Panc1 (cell line): ENCODE data around the gene DAZAP1. TPM values are rescaled to one million over a fixed set of nuclear protein-coding genes. Genes with fewer than 3 reads are reported as not detected.

Experiments
- ATAC-seq: fragments of 200-7000 bp; cut with Tn5 transposase; 2 replicates; pipeline ENCODE4 v1.9.1; 2020; ENCODE audit warnings: mild to moderate bottlenecking, moderate library complexity
- BruUV-seq: library from RNA; stranded (reverse); fragments of 400-500 nt; replicated peaks from 2 replicates; lab custom pipeline; 2021; lab: Mats Ljungman, UMichigan
- CTCF ChIA-PET: fragments of 300-600 bp; sonication (Branson Sonifier 250); formaldehyde crosslinking; loops from one replicate; lab custom pipeline; 2022; ENCODE audit warnings: antibody characterized with exemption; lab: Charles Lee
- POLR2A ChIA-PET: fragments of 300-600 bp; sonication (Branson Sonifier 250); formaldehyde crosslinking; loops from one replicate; lab custom pipeline; 2022; ENCODE audit warnings: antibody characterized with exemption; lab: Charles Lee
- DNase-seq: peaks from one replicate; pipeline ENCODE4 v3.0.0-alpha.2; 2010; ENCODE audit warnings: low read depth, low spot score
- H3K27ac ChIP-seq: 2 replicates; pipeline ENCODE4 v1.5.1; 2011; ENCODE audit warnings: mild to moderate bottlenecking, low read length, inconsistent platforms
- H3K27me3 ChIP-seq: fragments of 200-500 bp; sonication (Bioruptor generic); 2 replicates; pipeline ENCODE4 v1.6.0; 2014; ENCODE audit warnings: low read length, inconsistent platforms; ENCODE audit not compliant: control insufficient read depth, insufficient read depth
- H3K36me3 ChIP-seq: fragments of 200-500 bp; sonication (Bioruptor generic); 2 replicates; pipeline ENCODE4 v1.5.1; 2014; ENCODE audit warnings: inconsistent platforms, mild to moderate bottlenecking, low read length, moderate library complexity; ENCODE audit not compliant: control insufficient read depth, insufficient read depth
- H3K4me1 ChIP-seq: 2 replicates; pipeline ENCODE4 v1.5.1; 2011; ENCODE audit warnings: inconsistent platforms, mild to moderate bottlenecking, low read length, moderate library complexity; ENCODE audit not compliant: control insufficient read depth, insufficient read depth
- H3K4me3 ChIP-seq, 2 experiments: 2 replicates each; pipeline ENCODE4 v1.5.1; 2011 to 2012; ENCODE audit warnings: low read depth in 2 of 2, low read length in 2 of 2, mild to moderate bottlenecking in 2 of 2, inconsistent platforms in 1 of 2, moderate library complexity in 1 of 2
- H3K9me3 ChIP-seq: fragments of 200-500 bp; sonication (Bioruptor generic); 2 replicates; pipeline ENCODE4 v1.5.1; 2014; ENCODE audit warnings: low read depth, mild to moderate bottlenecking, inconsistent platforms, low read length, moderate library complexity; ENCODE audit not compliant: control insufficient read depth, insufficient read depth
- POLR2AphosphoS5 ChIP-seq: IDR thresholded peaks from 2 replicates; pipeline ENCODE4 v1.6.1; 2012; ENCODE audit warnings: mild to moderate bottlenecking, low read depth, low read length, moderate library complexity
- SIN3A ChIP-seq: IDR thresholded peaks from 2 replicates; pipeline ENCODE4 v1.6.1; 2012; ENCODE audit warnings: low read depth, mild to moderate bottlenecking, low read length, moderate library complexity, borderline replicate concordance; ENCODE audit not compliant: insufficient read depth
- TCF7L2 ChIP-seq: IDR thresholded peaks from 2 replicates; pipeline ENCODE4 v1.6.1; 2011; ENCODE audit warnings: mild to moderate bottlenecking, low read depth, low read length, inconsistent platforms
- in situ Hi-C: cut with HindIII; loops from 2 replicates; pipeline ENCODE4 v1.10.0; 2016; ENCODE audit warnings: low sequenced_read_pairs, low pct_unique_long_range_greater_than_20kb
- intact Hi-C: fragments of 100-400 bp; cut with micrococcal nuclease; formaldehyde crosslinking; loops from one replicate; pipeline ENCODE4 v1.10.0; 2022; ENCODE audit not compliant: unreplicated experiment
- total RNA-seq: library from RNA; stranded (reverse); gene quantifications from one replicate; pipeline ENCODE4 v1.2.1, GENCODE V29; 2021; ENCODE audit not compliant: unreplicated experiment
- TF ChIP-seq, protein P1 (sequence below): fragments of 450-650 bp; IDR thresholded peaks from 2 replicates; pipeline ENCODE4 v1.5.1; 2017; ENCODE audit warnings: mild to moderate bottlenecking
- TF ChIP-seq, protein P2 (sequence below), 2 experiments: IDR thresholded peaks; 2 replicates each; pipeline ENCODE4 v1.6.1; 2011 to 2012; ENCODE audit warnings: low read depth in 2 of 2, control low read depth in 1 of 2, low read length in 1 of 2, mild to moderate bottlenecking in 1 of 2, moderate library complexity in 1 of 2; ENCODE audit not compliant: insufficient read depth in 1 of 2

Gene DAZAP1
- total RNA-seq, 1 experiment from 2014 or later, result 195 TPM

DNA sequence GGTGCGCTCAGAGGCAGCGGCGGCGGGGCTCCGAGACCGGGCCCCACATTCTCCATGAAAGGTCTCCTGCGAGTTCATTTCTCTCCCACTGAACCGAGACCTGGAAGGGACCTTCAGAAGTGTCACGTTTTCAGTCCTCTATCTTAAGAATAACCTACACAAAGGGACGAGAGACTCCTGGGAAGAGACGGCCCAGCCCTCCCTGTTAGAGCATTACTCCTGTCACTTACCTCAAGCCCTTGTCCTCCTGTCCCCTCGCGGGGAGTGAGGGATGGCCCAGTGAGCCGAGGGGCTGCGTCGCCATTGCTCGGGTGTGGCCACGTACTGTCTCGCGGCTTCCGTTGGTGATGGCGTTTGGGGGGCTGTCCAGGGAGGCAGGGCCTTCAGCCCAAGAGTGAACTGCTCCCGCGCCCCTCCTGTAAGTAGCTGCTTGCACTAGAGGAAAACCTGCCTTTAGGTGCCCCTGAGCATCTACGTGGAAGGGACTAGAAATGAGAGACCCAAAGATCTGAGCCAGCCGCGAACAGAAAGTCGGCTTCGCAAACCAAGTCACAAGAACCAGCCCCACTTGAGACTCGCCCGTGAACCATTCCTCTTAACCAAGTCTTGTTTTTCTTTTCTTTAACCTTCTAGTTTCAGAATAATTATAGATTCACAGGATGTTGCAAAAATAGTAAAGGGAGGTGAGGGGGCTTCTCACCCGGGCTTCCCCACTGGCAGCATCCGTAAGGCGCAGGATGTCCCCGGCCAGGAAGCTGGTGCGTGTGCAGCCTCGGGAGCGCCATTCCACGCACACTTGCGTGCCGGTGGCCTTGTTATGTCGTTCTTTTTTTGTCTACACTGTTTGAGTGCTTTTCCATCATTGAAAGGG, 44.8 kb upstream of the DAZAP1 start:
- CTCF ChIA-PET, result no interaction called here
- intact Hi-C loops (no loop called here), in situ Hi-C loops (no loop called here)
- TF ChIP-seq, protein P1, sequence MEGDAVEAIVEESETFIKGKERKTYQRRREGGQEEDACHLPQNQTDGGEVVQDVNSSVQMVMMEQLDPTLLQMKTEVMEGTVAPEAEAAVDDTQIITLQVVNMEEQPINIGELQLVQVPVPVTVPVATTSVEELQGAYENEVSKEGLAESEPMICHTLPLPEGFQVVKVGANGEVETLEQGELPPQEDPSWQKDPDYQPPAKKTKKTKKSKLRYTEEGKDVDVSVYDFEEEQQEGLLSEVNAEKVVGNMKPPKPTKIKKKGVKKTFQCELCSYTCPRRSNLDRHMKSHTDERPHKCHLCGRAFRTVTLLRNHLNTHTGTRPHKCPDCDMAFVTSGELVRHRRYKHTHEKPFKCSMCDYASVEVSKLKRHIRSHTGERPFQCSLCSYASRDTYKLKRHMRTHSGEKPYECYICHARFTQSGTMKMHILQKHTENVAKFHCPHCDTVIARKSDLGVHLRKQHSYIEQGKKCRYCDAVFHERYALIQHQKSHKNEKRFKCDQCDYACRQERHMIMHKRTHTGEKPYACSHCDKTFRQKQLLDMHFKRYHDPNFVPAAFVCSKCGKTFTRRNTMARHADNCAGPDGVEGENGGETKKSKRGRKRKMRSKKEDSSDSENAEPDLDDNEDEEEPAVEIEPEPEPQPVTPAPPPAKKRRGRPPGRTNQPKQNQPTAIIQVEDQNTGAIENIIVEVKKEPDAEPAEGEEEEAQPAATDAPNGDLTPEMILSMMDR, result no peak
- TF ChIP-seq, protein P2, sequence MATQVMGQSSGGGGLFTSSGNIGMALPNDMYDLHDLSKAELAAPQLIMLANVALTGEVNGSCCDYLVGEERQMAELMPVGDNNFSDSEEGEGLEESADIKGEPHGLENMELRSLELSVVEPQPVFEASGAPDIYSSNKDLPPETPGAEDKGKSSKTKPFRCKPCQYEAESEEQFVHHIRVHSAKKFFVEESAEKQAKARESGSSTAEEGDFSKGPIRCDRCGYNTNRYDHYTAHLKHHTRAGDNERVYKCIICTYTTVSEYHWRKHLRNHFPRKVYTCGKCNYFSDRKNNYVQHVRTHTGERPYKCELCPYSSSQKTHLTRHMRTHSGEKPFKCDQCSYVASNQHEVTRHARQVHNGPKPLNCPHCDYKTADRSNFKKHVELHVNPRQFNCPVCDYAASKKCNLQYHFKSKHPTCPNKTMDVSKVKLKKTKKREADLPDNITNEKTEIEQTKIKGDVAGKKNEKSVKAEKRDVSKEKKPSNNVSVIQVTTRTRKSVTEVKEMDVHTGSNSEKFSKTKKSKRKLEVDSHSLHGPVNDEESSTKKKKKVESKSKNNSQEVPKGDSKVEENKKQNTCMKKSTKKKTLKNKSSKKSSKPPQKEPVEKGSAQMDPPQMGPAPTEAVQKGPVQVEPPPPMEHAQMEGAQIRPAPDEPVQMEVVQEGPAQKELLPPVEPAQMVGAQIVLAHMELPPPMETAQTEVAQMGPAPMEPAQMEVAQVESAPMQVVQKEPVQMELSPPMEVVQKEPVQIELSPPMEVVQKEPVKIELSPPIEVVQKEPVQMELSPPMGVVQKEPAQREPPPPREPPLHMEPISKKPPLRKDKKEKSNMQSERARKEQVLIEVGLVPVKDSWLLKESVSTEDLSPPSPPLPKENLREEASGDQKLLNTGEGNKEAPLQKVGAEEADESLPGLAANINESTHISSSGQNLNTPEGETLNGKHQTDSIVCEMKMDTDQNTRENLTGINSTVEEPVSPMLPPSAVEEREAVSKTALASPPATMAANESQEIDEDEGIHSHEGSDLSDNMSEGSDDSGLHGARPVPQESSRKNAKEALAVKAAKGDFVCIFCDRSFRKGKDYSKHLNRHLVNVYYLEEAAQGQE (IDR thresholded peaks at IDR 0.05; ENCODE audit: insufficient read depth in 1 of 2, low read depth in 2 of 2, low read length in 1 of 2), result no peak
- TF ChIP-seq POLR2AphosphoS5 (no peak), TCF7L2 (no peak), SIN3A (no peak)
- POLR2A ChIA-PET, result no interaction called here
- Histone ChIP-seq H3K36me3 (peaks cover 6% of the 10 kb centered on the region), H3K27me3 (no peaks in the 10 kb centered on the region), H3K27ac (no peak overlapping the region), H3K4me3 (no peak overlapping the region), H3K9me3 (no peaks in the 10 kb centered on the region), H3K4me1 (no peaks in the 10 kb centered on the region)
- no peak for ATAC-seq
- no peak for DNase-seq
- BruUV-seq, result no TSS peak

DNA sequence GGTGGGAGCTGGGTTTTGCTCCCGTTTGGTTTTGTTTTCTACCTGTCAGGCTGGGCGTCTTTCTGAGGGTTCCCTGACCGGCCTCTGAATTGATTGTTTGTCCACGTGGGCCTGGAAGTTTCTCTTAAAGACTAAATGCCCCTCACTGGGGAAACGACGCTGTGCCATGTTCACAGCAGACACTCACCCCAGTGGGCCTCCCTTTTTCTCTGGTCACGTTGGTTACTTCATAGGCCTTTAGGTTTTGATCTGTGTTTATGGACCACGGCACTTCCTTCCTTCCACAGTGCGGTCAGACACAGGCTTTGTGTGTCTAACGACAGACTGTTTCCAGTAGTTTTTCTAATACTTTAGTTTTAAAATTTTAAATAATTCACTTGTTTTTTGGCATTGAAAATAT, 43.8 kb upstream of the DAZAP1 start:
- no peaks in the 10 kb centered on the region; the same call in 1 of the 2 replicates for H3K36me3 ChIP-seq
- POLR2A ChIA-PET, result no interaction called here
- H3K27me3 ChIP-seq, result no peaks in the 10 kb centered on the region
- ATAC-seq (no peak), DNase-seq (no peak)
- no peaks in the 10 kb centered on the region for H3K9me3 ChIP-seq
- H3K4me3 ChIP-seq, result no peak overlapping the region
- intact Hi-C loops, result no loop called here
- TF ChIP-seq POLR2AphosphoS5, result no peak
- TF ChIP-seq, protein P1, result no peak
- TF ChIP-seq, protein P2 (IDR thresholded peaks at IDR 0.05; ENCODE audit: insufficient read depth in 1 of 2, low read depth in 2 of 2, low read length in 1 of 2), result no peak
- in situ Hi-C loops, result no loop called here
- CTCF ChIA-PET, result no interaction called here
- H3K4me1 ChIP-seq, result no peaks in the 10 kb centered on the region
- H3K27ac ChIP-seq, result no peak overlapping the region
- no TSS peak for BruUV-seq
